ENCODE data around the gene ARF4. TPM values are rescaled to one million over a fixed set of nuclear protein-coding genes. Genes with fewer than 3 reads are reported as not detected.
A peak's percentile ranks its signal among the peaks of the same experiment; 100 is the strongest.

ARF4 gene
- total and polyA plus RNA-seq, 10 of the 15 experiments (the other 5 are each of a cell fraction or from before 2014, with no cell fraction given), result 66.2 to 283 (median 128) TPM

DNA sequence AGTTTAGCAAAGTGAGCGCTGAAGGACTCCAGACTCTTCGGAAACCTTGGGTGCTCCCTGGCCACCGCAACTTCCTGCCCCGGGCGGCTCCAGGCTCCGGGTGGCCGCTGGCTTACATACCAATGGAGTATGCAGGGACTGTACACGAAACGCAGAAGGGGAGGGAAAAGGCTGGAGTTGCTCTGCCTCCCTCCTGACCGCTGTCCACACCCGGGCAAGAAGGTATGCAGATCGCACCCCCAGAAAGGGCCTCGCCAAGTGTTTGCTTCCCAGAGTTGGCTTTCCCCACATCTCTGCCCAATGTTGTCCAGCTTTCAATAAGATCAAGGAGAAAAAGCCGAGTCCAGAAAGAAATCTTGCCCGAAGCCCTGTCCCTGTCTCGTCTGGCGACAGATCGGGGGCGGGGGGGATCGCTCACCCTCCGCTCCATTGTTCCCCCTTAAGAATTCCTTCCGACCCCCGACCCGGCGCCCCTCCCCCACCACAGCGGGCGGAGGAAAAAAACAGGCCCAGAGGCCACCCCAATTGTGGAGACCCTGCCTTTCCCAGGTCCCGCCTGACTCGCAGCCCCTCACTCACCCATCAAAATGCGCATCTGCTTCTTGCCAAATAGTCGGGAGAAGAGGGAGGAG lies 533 bp downstream of the ARF4 start (continued):
- TF ChIP-seq ZNF384 (IDR thresholded peaks at IDR 0.05; ENCODE audit: borderline replicate concordance, low read depth, low read length), result no peak
- TF ChIP-seq, protein P1, sequence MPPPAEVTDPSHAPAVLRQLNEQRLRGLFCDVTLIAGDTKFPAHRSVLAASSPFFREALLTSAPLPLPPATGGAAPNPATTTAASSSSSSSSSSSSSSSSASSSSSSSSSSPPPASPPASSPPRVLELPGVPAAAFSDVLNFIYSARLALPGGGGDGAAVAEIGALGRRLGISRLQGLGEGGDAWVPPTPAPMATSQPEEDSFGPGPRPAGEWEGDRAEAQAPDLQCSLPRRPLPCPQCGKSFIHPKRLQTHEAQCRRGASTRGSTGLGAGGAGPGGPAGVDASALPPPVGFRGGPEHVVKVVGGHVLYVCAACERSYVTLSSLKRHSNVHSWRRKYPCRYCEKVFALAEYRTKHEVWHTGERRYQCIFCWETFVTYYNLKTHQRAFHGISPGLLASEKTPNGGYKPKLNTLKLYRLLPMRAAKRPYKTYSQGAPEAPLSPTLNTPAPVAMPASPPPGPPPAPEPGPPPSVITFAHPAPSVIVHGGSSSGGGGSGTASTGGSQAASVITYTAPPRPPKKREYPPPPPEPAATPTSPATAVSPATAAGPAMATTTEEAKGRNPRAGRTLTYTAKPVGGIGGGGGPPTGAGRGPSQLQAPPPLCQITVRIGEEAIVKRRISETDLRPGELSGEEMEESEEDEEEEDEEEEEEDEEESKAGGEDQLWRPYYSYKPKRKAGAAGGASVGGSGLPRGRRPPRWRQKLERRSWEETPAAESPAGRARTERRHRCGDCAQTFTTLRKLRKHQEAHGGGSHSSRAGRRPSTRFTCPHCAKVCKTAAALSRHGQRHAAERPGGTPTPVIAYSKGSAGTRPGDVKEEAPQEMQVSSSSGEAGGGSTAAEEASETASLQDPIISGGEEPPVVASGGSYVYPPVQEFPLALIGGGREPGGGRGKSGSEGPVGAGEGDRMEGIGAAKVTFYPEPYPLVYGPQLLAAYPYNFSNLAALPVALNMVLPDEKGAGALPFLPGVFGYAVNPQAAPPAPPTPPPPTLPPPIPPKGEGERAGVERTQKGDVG (CRISPR knock-in tag; IDR thresholded peaks at IDR 0.05), result no peak
- no peak; the same call in 1 of the 2 replicates for TF ChIP-seq CBX5 (IDR thresholded peaks at IDR 0.05; ENCODE audit: low read depth)
- TF ChIP-seq, protein P2, sequence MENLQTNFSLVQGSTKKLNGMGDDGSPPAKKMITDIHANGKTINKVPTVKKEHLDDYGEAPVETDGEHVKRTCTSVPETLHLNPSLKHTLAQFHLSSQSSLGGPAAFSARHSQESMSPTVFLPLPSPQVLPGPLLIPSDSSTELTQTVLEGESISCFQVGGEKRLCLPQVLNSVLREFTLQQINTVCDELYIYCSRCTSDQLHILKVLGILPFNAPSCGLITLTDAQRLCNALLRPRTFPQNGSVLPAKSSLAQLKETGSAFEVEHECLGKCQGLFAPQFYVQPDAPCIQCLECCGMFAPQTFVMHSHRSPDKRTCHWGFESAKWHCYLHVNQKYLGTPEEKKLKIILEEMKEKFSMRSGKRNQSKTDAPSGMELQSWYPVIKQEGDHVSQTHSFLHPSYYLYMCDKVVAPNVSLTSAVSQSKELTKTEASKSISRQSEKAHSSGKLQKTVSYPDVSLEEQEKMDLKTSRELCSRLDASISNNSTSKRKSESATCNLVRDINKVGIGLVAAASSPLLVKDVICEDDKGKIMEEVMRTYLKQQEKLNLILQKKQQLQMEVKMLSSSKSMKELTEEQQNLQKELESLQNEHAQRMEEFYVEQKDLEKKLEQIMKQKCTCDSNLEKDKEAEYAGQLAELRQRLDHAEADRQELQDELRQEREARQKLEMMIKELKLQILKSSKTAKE (IDR thresholded peaks at IDR 0.05; ENCODE audit: low read depth, poor library complexity, severe bottlenecking), result peak; percentile 37
- no peak for TF ChIP-seq CHD1 (IDR thresholded peaks at IDR 0.05; ENCODE audit: low read depth, low read length)
- TF ChIP-seq, protein P3, sequence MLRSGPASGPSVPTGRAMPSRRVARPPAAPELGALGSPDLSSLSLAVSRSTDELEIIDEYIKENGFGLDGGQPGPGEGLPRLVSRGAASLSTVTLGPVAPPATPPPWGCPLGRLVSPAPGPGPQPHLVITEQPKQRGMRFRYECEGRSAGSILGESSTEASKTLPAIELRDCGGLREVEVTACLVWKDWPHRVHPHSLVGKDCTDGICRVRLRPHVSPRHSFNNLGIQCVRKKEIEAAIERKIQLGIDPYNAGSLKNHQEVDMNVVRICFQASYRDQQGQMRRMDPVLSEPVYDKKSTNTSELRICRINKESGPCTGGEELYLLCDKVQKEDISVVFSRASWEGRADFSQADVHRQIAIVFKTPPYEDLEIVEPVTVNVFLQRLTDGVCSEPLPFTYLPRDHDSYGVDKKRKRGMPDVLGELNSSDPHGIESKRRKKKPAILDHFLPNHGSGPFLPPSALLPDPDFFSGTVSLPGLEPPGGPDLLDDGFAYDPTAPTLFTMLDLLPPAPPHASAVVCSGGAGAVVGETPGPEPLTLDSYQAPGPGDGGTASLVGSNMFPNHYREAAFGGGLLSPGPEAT (IDR thresholded peaks at IDR 0.05; ENCODE audit: low read depth), result peak; percentile 16; the same call in 1 of the 2 replicates
- peak in 1 of 2 experiments; percentile 63 for TF ChIP-seq IKZF2 (IDR thresholded peaks at IDR 0.05)
- TF ChIP-seq, protein P4, sequence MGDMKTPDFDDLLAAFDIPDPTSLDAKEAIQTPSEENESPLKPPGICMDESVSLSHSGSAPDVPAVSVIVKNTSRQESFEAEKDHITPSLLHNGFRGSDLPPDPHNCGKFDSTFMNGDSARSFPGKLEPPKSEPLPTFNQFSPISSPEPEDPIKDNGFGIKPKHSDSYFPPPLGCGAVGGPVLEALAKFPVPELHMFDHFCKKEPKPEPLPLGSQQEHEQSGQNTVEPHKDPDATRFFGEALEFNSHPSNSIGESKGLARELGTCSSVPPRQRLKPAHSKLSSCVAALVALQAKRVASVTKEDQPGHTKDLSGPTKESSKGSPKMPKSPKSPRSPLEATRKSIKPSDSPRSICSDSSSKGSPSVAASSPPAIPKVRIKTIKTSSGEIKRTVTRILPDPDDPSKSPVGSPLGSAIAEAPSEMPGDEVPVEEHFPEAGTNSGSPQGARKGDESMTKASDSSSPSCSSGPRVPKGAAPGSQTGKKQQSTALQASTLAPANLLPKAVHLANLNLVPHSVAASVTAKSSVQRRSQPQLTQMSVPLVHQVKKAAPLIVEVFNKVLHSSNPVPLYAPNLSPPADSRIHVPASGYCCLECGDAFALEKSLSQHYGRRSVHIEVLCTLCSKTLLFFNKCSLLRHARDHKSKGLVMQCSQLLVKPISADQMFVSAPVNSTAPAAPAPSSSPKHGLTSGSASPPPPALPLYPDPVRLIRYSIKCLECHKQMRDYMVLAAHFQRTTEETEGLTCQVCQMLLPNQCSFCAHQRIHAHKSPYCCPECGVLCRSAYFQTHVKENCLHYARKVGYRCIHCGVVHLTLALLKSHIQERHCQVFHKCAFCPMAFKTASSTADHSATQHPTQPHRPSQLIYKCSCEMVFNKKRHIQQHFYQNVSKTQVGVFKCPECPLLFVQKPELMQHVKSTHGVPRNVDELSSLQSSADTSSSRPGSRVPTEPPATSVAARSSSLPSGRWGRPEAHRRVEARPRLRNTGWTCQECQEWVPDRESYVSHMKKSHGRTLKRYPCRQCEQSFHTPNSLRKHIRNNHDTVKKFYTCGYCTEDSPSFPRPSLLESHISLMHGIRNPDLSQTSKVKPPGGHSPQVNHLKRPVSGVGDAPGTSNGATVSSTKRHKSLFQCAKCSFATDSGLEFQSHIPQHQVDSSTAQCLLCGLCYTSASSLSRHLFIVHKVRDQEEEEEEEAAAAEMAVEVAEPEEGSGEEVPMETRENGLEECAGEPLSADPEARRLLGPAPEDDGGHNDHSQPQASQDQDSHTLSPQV (IDR thresholded peaks at IDR 0.05), result no peak
- no peak for TF ChIP-seq SUZ12 (IDR thresholded peaks at IDR 0.05; ENCODE audit: unreplicated experiment)
- TF ChIP-seq, protein P5, sequence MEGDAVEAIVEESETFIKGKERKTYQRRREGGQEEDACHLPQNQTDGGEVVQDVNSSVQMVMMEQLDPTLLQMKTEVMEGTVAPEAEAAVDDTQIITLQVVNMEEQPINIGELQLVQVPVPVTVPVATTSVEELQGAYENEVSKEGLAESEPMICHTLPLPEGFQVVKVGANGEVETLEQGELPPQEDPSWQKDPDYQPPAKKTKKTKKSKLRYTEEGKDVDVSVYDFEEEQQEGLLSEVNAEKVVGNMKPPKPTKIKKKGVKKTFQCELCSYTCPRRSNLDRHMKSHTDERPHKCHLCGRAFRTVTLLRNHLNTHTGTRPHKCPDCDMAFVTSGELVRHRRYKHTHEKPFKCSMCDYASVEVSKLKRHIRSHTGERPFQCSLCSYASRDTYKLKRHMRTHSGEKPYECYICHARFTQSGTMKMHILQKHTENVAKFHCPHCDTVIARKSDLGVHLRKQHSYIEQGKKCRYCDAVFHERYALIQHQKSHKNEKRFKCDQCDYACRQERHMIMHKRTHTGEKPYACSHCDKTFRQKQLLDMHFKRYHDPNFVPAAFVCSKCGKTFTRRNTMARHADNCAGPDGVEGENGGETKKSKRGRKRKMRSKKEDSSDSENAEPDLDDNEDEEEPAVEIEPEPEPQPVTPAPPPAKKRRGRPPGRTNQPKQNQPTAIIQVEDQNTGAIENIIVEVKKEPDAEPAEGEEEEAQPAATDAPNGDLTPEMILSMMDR (IDR thresholded peaks at IDR 0.05 in 2 of 3, conservative IDR thresholded peaks at IDR 0.05 in 1 of 3; ENCODE audit: control insufficient read depth in 2 of 3, extremely low read depth in 1 of 3, insufficient read depth in 1 of 3, low read depth in 3 of 3, low read length in 3 of 3), result no peak
- TF ChIP-seq ZNF207 (IDR thresholded peaks at IDR 0.05; ENCODE audit: borderline replicate concordance), result no peak
- TF ChIP-seq TAF1 (IDR thresholded peaks at IDR 0.05; ENCODE audit: borderline replicate concordance, low read depth, low read length), result no peak
- TF ChIP-seq CEBPB (IDR thresholded peaks at IDR 0.05; ENCODE audit: borderline replicate concordance in 1 of 2, low read depth in 2 of 2, low read length in 2 of 2), result no peak
- peak; percentile 25; the same call in 1 of the 3 replicates for TF ChIP-seq POU2F2 (IDR thresholded peaks at IDR 0.05; ENCODE audit: borderline replicate concordance, low read depth, low read length)
- TF ChIP-seq TBL1XR1 (IDR thresholded peaks at IDR 0.05; ENCODE audit: low read depth, low read length), result no peak
